Liver (tissue), 3 donors: Measurements from ENCODE around the gene YPEL2.

Experiments
- EGR1 ChIP-seq, 2 donors: IDR thresholded peaks; 2 replicates each; pipeline ENCODE4 v1.6.1; 2016 to 2018; ENCODE audit warnings: antibody characterized with exemption in 2 of 2, low read depth in 2 of 2
- FOXA1 ChIP-seq: IDR thresholded peaks from 2 replicates; pipeline ENCODE4 v1.6.1; 2016; ENCODE audit warnings: antibody characterized with exemption
- HNF4A ChIP-seq, 2 donors: conservative IDR thresholded peaks; 2 replicates each; pipeline ENCODE4 v1.6.1; 2016; ENCODE audit warnings: antibody characterized with exemption in 2 of 2, mild to moderate bottlenecking in 2 of 2
- NR2F2 ChIP-seq: IDR thresholded peaks from 2 replicates; pipeline ENCODE4 v1.6.1; 2016; ENCODE audit warnings: antibody characterized with exemption
- RAD21 ChIP-seq, 2 donors: IDR thresholded peaks; 2 replicates each; pipeline ENCODE4 v1.6.1; 2016; ENCODE audit warnings: antibody characterized with exemption in 2 of 2, mild to moderate bottlenecking in 2 of 2
- YY1 ChIP-seq: IDR thresholded peaks from 2 replicates; pipeline ENCODE4 v1.6.1; 2016; ENCODE audit warnings: antibody characterized with exemption, mild to moderate bottlenecking
- TF ChIP-seq, protein P1 (sequence below): fragments of 150-350 bp; IDR thresholded peaks from 2 replicates; pipeline ENCODE4 v1.5.1; 2017; ENCODE audit warnings: improper control_type of control experiment, low read depth, low read length; ENCODE audit not compliant: missing input control
- TF ChIP-seq, protein P2 (sequence below): IDR thresholded peaks from 2 replicates; pipeline ENCODE4 v1.6.1; 2016; ENCODE audit warnings: antibody characterized with exemption
- TF ChIP-seq, protein P3 (sequence below): IDR thresholded peaks from 2 replicates; pipeline ENCODE4 v1.6.1; 2016; ENCODE audit warnings: antibody characterized with exemption, mild to moderate bottlenecking
- TF ChIP-seq, protein P4 (sequence below): IDR thresholded peaks from 2 replicates; pipeline ENCODE4 v1.6.1; 2016; ENCODE audit warnings: antibody characterized with exemption
- donor health status: healthy.
- donor health status: healthy.

- TF ChIP-seq YY1 (no peak), RAD21 (IDR thresholded peaks at IDR 0.05) (no peak), NR2F2 (no peak), EGR1 (IDR thresholded peaks at IDR 0.05; ENCODE audit: low read depth in 2 of 2) (no peak), FOXA1 (no peak), HNF4A (conservative IDR thresholded peaks at IDR 0.05) (no peak)
- TF ChIP-seq, protein P1, sequence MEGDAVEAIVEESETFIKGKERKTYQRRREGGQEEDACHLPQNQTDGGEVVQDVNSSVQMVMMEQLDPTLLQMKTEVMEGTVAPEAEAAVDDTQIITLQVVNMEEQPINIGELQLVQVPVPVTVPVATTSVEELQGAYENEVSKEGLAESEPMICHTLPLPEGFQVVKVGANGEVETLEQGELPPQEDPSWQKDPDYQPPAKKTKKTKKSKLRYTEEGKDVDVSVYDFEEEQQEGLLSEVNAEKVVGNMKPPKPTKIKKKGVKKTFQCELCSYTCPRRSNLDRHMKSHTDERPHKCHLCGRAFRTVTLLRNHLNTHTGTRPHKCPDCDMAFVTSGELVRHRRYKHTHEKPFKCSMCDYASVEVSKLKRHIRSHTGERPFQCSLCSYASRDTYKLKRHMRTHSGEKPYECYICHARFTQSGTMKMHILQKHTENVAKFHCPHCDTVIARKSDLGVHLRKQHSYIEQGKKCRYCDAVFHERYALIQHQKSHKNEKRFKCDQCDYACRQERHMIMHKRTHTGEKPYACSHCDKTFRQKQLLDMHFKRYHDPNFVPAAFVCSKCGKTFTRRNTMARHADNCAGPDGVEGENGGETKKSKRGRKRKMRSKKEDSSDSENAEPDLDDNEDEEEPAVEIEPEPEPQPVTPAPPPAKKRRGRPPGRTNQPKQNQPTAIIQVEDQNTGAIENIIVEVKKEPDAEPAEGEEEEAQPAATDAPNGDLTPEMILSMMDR = no peak
- TF ChIP-seq, protein P2, sequence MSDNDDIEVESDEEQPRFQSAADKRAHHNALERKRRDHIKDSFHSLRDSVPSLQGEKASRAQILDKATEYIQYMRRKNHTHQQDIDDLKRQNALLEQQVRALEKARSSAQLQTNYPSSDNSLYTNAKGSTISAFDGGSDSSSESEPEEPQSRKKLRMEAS = no peak
- TF ChIP-seq, protein P3, sequence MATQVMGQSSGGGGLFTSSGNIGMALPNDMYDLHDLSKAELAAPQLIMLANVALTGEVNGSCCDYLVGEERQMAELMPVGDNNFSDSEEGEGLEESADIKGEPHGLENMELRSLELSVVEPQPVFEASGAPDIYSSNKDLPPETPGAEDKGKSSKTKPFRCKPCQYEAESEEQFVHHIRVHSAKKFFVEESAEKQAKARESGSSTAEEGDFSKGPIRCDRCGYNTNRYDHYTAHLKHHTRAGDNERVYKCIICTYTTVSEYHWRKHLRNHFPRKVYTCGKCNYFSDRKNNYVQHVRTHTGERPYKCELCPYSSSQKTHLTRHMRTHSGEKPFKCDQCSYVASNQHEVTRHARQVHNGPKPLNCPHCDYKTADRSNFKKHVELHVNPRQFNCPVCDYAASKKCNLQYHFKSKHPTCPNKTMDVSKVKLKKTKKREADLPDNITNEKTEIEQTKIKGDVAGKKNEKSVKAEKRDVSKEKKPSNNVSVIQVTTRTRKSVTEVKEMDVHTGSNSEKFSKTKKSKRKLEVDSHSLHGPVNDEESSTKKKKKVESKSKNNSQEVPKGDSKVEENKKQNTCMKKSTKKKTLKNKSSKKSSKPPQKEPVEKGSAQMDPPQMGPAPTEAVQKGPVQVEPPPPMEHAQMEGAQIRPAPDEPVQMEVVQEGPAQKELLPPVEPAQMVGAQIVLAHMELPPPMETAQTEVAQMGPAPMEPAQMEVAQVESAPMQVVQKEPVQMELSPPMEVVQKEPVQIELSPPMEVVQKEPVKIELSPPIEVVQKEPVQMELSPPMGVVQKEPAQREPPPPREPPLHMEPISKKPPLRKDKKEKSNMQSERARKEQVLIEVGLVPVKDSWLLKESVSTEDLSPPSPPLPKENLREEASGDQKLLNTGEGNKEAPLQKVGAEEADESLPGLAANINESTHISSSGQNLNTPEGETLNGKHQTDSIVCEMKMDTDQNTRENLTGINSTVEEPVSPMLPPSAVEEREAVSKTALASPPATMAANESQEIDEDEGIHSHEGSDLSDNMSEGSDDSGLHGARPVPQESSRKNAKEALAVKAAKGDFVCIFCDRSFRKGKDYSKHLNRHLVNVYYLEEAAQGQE = no peak
- TF ChIP-seq, protein P4, sequence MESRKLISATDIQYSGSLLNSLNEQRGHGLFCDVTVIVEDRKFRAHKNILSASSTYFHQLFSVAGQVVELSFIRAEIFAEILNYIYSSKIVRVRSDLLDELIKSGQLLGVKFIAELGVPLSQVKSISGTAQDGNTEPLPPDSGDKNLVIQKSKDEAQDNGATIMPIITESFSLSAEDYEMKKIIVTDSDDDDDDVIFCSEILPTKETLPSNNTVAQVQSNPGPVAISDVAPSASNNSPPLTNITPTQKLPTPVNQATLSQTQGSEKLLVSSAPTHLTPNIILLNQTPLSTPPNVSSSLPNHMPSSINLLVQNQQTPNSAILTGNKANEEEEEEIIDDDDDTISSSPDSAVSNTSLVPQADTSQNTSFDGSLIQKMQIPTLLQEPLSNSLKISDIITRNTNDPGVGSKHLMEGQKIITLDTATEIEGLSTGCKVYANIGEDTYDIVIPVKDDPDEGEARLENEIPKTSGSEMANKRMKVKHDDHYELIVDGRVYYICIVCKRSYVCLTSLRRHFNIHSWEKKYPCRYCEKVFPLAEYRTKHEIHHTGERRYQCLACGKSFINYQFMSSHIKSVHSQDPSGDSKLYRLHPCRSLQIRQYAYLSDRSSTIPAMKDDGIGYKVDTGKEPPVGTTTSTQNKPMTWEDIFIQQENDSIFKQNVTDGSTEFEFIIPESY = no peak
These were observed 21.8 kb downstream of the YPEL2 start for GRCh38 chr17:59353106-59353854.
